MV-4-11 (cell line): Measurements from ENCODE around the gene C11orf91.
"Not testable (repeated sequence)": the region's sequence is repeated elsewhere in the genome, so short reads cannot be mapped to it uniquely, and the experiment has no call there.

Experiments used
- DNase-seq: peaks from one replicate; lab custom pipeline; 2025; lab: John Stamatoyannopoulos, UW

Gene C11orf91

GRCh38 chr11:33670250-33671011, 30.2 kb downstream of the C11orf91 start:
- DNase-seq, result peak; percentile 5

GRCh38 chr11:33669598-33670249, 30.9 kb downstream of the C11orf91 start:
- no peak for DNase-seq

- no peak for DNase-seq
Measured at GRCh38 chr11:33668951-33669596, 31.6 kb downstream of the C11orf91 start.

- DNase-seq, result no peak
Measured at GRCh38 chr11:33668468-33668825, 32.2 kb downstream of the C11orf91 start.

GRCh38 chr11:33667819-33668467, 32.7 kb downstream of the C11orf91 start:
- no peak for DNase-seq

GRCh38 chr11:33665350-33666106, 35.1 kb downstream of the C11orf91 start:
- DNase-seq, result no peak

- no peak for DNase-seq
Measured at GRCh38 chr11:33664827-33665226, 35.8 kb downstream of the C11orf91 start.

GRCh38 chr11:33664166-33664565, 36.5 kb downstream of the C11orf91 start:
- DNase-seq, result no peak

- no peak for DNase-seq
Measured at GRCh38 chr11:33663121-33663520, 37.5 kb downstream of the C11orf91 start.

GRCh38 chr11:33661526-33661925, 39.1 kb downstream of the C11orf91 start:
- not testable (repeated sequence) for DNase-seq

- DNase-seq, result no peak
Measured at GRCh38 chr11:33660962-33661361, 39.7 kb downstream of the C11orf91 start.

- no peak for DNase-seq
Measured at GRCh38 chr11:33659370-33660139, 41.1 kb downstream of the C11orf91 start.

GRCh38 chr11:33658195-33658900, 42.3 kb downstream of the C11orf91 start:
- DNase-seq, result no peak

GRCh38 chr11:33657757-33658156, 42.9 kb downstream of the C11orf91 start:
- no peak for DNase-seq

- no peak for DNase-seq
Measured at GRCh38 chr11:33656768-33657167, 43.9 kb downstream of the C11orf91 start.

GRCh38 chr11:33655842-33656600, 44.6 kb downstream of the C11orf91 start:
- no peak for DNase-seq

GRCh38 chr11:33654594-33654993, 46.0 kb downstream of the C11orf91 start:
- DNase-seq, result no peak

- no peak for DNase-seq
Measured at GRCh38 chr11:33652930-33653329, 47.7 kb downstream of the C11orf91 start.

GRCh38 chr11:33652431-33652830, 48.2 kb downstream of the C11orf91 start:
- DNase-seq, result no peak

GRCh38 chr11:33651990-33652389, 48.6 kb downstream of the C11orf91 start:
- DNase-seq, result no peak
